GM12878 (cell line): ENCODE measurements around the gene TMC8.

Experiments used
- CEBPB ChIP-seq, 2 experiments: fragments of 150-350 bp in 1 of 2; IDR thresholded peaks; 2 replicates each; pipeline ENCODE4 v1.6.1; 2012 to 2014; ENCODE audit warnings: low read depth in 2 of 2, low read length in 2 of 2, borderline replicate concordance in 1 of 2, inconsistent platforms in 1 of 2
- CHD4 ChIP-seq: fragments of 200-600 bp; sonication (generic); IDR thresholded peaks from 2 replicates; pipeline ENCODE4 v1.6.1; 2016; ENCODE audit warnings: mild to moderate bottlenecking
- HDAC2 ChIP-seq: fragments of 200-600 bp; sonication (generic); IDR thresholded peaks from 2 replicates; pipeline ENCODE4 v1.6.1; 2017
- JUND ChIP-seq: IDR thresholded peaks from 2 replicates; pipeline ENCODE4 v1.6.1; 2012; ENCODE audit warnings: low read depth, mild to moderate bottlenecking, low read length, improper control_type of control experiment, moderate library complexity
- NR2C1 ChIP-seq: fragments of 450-650 bp; IDR thresholded peaks from 2 replicates; pipeline ENCODE4 v1.6.1; 2017; ENCODE audit warnings: antibody characterized with exemption, mild to moderate bottlenecking, moderate library complexity
- POLR2A ChIP-seq: IDR thresholded peaks from 2 replicates; pipeline ENCODE4 v1.6.1; 2011; ENCODE audit warnings: low read depth, mild to moderate bottlenecking, low read length
- POLR2AphosphoS5 ChIP-seq: IDR thresholded peaks from 2 replicates; pipeline ENCODE4 v1.6.1; 2011; ENCODE audit warnings: mild to moderate bottlenecking, low read length, inconsistent platforms
- TAF1 ChIP-seq: IDR thresholded peaks from 2 replicates; pipeline ENCODE4 v1.6.1; 2011; ENCODE audit warnings: mild to moderate bottlenecking, low read depth, low read length, borderline replicate concordance
- ZNF274 ChIP-seq: IDR thresholded peaks from one replicate; pipeline ENCODE4 v1.8.0; 2011; ENCODE audit not compliant: insufficient read length, insufficient read depth
- ZSCAN29 ChIP-seq: fragments of 450-650 bp; IDR thresholded peaks from 2 replicates; pipeline ENCODE4 v1.6.1; 2017; ENCODE audit warnings: mild to moderate bottlenecking, moderate library complexity
- TF ChIP-seq, protein P1 (sequence below), 3 experiments: IDR thresholded peaks in 2 of 3; conservative IDR thresholded peaks in 1 of 3; 2 replicates each; pipeline ENCODE4 v1.5.1; 2011; ENCODE audit warnings: low read depth in 3 of 3, low read length in 3 of 3, mild to moderate bottlenecking in 3 of 3, control low read depth in 2 of 3, moderate library complexity in 2 of 3, inconsistent platforms in 1 of 3, mixed read lengths in 1 of 3; ENCODE audit not compliant: control insufficient read depth in 2 of 3, insufficient read depth in 1 of 3; ENCODE audit errors: extremely low read depth in 1 of 3
- TF ChIP-seq, protein P2 (sequence below): IDR thresholded peaks from 2 replicates; pipeline ENCODE4 v1.6.1; 2011; ENCODE audit warnings: borderline replicate concordance, low read depth, mild to moderate bottlenecking, moderate library complexity, mixed read lengths, low read length; ENCODE audit not compliant: insufficient read depth; ENCODE audit errors: extremely low read length
- TF ChIP-seq, protein P3 (sequence below): IDR thresholded peaks from 2 replicates; pipeline ENCODE4 v1.6.1; 2012; ENCODE audit warnings: low read depth, low read length, improper control_type of control experiment

DNA sequence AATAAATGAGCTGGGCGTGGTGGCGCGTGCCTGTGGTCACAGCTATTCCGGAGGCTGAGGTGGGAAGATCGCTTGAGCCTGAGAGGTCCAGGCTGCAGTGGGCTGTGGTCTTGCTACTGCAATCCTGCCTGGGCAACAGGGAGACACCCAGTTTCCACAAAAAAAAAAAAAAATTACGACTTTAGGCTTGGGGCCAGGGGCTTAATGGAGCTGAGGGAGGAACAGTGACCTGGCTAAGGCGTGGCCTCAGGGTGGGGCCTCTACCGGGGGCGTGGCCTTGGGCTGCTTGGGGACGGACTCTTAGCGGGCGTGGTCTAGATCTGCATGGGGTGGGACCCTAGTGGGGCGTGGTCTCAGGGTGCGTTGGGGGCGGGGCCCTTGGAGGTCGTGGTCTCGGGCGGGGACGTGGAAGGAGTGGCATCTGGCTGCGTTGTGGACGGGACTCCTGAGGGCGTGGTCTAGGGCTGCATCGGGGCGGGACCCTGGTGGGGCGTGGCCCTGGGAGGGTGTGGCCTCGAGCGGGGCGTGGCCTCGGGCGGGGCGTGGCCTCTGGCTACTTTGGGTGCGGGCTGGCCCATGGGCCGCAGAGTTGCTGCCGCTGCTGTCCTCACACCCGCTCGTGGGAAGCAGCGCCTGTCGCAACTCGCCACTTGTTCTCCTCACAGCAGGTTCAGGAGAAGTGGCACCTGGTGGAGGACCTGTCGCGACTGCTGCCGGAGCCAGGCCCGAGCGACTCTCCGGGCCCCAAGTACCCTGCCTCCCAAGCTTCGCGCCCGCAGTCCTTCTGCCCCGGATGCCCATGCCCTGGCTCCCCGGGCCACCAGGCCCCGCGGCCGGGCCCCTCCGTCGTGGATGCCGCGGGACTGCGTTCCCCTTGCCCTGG, 9.8 kb downstream of the TMC8 start:
- TF ChIP-seq POLR2A (peak; percentile 87), ZNF274 (no peak), CEBPB (IDR thresholded peaks at IDR 0.05; ENCODE audit: borderline replicate concordance in 1 of 2, low read depth in 2 of 2, low read length in 2 of 2) (no peak), ZSCAN29 (no peak), HDAC2 (no peak), TAF1 (no peak), CHD4 (no peak), JUND (no peak), POLR2AphosphoS5 (no peak; the same call in 1 of the 2 replicates), NR2C1 (no peak)
- TF ChIP-seq, protein P1, sequence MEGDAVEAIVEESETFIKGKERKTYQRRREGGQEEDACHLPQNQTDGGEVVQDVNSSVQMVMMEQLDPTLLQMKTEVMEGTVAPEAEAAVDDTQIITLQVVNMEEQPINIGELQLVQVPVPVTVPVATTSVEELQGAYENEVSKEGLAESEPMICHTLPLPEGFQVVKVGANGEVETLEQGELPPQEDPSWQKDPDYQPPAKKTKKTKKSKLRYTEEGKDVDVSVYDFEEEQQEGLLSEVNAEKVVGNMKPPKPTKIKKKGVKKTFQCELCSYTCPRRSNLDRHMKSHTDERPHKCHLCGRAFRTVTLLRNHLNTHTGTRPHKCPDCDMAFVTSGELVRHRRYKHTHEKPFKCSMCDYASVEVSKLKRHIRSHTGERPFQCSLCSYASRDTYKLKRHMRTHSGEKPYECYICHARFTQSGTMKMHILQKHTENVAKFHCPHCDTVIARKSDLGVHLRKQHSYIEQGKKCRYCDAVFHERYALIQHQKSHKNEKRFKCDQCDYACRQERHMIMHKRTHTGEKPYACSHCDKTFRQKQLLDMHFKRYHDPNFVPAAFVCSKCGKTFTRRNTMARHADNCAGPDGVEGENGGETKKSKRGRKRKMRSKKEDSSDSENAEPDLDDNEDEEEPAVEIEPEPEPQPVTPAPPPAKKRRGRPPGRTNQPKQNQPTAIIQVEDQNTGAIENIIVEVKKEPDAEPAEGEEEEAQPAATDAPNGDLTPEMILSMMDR (IDR thresholded peaks at IDR 0.05 in 2 of 3, conservative IDR thresholded peaks at IDR 0.05 in 1 of 3; ENCODE audit: control insufficient read depth in 2 of 3, extremely low read depth in 1 of 3, insufficient read depth in 1 of 3, low read depth in 3 of 3, low read length in 3 of 3) = no peak
- TF ChIP-seq, protein P2, sequence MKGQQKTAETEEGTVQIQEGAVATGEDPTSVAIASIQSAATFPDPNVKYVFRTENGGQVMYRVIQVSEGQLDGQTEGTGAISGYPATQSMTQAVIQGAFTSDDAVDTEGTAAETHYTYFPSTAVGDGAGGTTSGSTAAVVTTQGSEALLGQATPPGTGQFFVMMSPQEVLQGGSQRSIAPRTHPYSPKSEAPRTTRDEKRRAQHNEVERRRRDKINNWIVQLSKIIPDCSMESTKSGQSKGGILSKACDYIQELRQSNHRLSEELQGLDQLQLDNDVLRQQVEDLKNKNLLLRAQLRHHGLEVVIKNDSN = no peak
- TF ChIP-seq, protein P3, sequence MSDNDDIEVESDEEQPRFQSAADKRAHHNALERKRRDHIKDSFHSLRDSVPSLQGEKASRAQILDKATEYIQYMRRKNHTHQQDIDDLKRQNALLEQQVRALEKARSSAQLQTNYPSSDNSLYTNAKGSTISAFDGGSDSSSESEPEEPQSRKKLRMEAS = no peak
